Measurements from ENCODE around the gene SYNPR. TPM values are rescaled to one million over a fixed set of nuclear protein-coding genes. Genes with fewer than 3 reads are reported as not detected.

SYNPR gene
- total RNA-seq, 5 donors from 2014 or later (not counting 1 experiment from before 2014, with no cell fraction given): not detected

DNA sequence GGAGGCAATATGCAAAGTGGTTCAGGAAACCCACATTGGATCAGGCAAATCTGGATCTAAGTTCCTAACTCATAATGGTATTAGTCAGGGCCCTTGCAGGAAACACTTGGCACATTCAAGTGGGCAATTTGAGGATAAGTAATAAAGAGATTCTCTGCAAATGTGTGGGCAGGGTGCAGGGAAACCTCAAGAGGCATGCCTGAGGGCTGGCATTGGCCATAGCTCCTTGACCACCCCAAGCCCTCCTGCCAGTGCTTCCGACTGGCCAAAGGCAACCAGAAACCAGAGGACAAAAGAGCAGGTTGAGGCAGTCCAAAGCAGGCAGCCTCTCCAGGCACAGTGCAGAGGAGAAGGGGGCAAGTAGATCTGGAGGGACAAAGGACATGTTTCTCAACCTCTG, 243.5 kb downstream of the SYNPR start:
- CTCF ChIA-PET: no interaction called here
- ATAC-seq (replicated peaks in 1 of 4) (no peak), DNase-seq (no peak)
- no peak overlapping the region for H3K27ac ChIP-seq (ENCODE audit: low read length)
- Mint-ChIP-seq H3K4me3 (no peak overlapping the region), H3K9me3 (peaks cover 0 to 7% (median 0%) of the 10 kb centered on the region in 3 donors), H3K27me3 (peaks cover 0 to 3% of the 10 kb centered on the region in 2 donors), H3K27ac (no peak overlapping the region), H3K36me3 (no peaks in the 10 kb centered on the region), H3K4me1 (no peaks in the 10 kb centered on the region)
- 80% methylated on average over 1 of the region's 1 CpG for WGBS (ENCODE audit: insufficient coverage)
- H3K4me3 ChIP-seq (ENCODE audit: control insufficient read depth in 1 of 2, extremely low read depth in 1 of 2, low read length in 1 of 2): no peak overlapping the region
- POLR2A ChIA-PET: no interaction called here
- H3K36me3 ChIP-seq (ENCODE audit: control insufficient read depth in 2 of 2, extremely low read depth in 1 of 2, insufficient read depth in 1 of 2, low read length in 1 of 2): no peaks in the 10 kb centered on the region
- H3K4me1 ChIP-seq (ENCODE audit: control insufficient read depth in 1 of 2, extremely low read depth in 1 of 2, insufficient read depth in 2 of 2, low read length in 2 of 2): no peaks in the 10 kb centered on the region
- no peaks in the 10 kb centered on the region for H3K9me3 ChIP-seq
- no peaks in the 10 kb centered on the region for H3K27me3 ChIP-seq (replicated peaks in 1 of 2; ENCODE audit: control insufficient read depth in 2 of 2, extremely low read depth in 1 of 2, insufficient read depth in 2 of 2, low read length in 1 of 2)

DNA sequence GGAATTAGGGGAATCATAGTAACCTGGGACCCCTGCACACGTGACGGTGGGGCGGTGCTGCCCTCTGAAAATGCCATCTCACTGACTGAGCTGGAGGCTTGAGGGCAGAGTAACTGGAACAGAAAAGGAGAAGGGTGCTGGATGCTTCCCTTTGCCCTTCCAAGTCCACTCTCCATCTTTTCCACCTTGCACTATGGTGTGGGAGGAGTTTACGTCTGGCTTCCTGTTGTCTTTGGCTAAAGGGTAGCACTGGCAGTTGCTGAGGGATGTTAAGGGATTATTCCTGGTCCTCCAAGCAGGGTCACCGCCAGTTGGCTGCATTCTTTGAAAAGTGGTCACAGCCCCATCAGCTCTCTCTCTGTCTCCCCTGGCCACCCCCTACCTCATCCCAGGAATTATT, 245.0 kb downstream of the SYNPR start:
- no CpG with 5 or more reads among the region's 5 CpGs for WGBS (ENCODE audit: insufficient coverage)

DNA sequence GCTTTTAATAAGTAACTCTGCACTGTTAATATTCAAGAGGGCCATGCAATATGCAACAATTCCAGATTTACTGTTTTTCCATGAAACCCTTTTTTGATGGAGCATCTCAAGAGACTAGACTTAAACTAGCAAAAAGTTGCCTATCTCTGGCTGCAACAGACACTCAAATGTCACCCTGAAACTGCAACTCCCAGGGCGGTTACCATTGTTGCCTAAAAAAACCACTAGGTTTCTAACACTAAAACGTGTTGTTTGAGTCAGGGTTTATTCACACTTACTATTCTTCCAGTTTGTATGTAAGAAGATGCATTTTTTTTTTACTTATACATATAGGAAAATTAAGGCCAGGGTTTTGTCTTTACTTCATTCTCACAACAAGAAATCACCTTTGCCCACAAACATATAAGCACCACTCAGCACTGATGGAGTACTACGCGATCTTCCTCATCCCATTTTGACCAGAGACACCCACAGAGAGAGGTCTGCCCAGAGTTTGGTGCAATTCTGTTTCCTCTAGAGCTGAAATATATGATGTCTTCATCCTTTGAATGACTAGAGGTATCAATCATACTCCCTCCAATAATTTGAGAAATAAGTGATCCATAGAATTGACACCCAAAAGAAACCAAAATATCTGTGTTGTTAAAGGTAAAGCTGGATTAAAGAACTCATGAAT, 250.4 kb downstream of the SYNPR start:
- no CpG with 5 or more reads among the region's 4 CpGs for WGBS (ENCODE audit: insufficient coverage)
- Histone ChIP-seq H3K36me3 (ENCODE audit: control insufficient read depth in 2 of 2, extremely low read depth in 1 of 2, insufficient read depth in 1 of 2, low read length in 1 of 2) (no peaks in the 10 kb centered on the region), H3K4me1 (ENCODE audit: control insufficient read depth in 1 of 2, extremely low read depth in 1 of 2, insufficient read depth in 2 of 2, low read length in 2 of 2) (no peaks in the 10 kb centered on the region), H3K4me3 (ENCODE audit: control insufficient read depth in 1 of 2, extremely low read depth in 1 of 2, low read length in 1 of 2) (no peak overlapping the region), H3K27me3 (replicated peaks in 1 of 2; ENCODE audit: control insufficient read depth in 2 of 2, extremely low read depth in 1 of 2, insufficient read depth in 2 of 2, low read length in 1 of 2) (no peaks in the 10 kb centered on the region), H3K9me3 (no peaks in the 10 kb centered on the region), H3K27ac (ENCODE audit: low read length) (no peak overlapping the region)
- peaks cover 0 to 26% (median 0%) of the 10 kb centered on the region in 3 donors for H3K9me3 Mint-ChIP-seq
- DNase-seq: no peak
- no peaks in the 10 kb centered on the region for H3K27me3 Mint-ChIP-seq
- no peaks in the 10 kb centered on the region for H3K36me3 Mint-ChIP-seq
- no peak for ATAC-seq (replicated peaks in 1 of 4)
- no peak overlapping the region for H3K4me3 Mint-ChIP-seq
- ChIA-PET CTCF (no interaction called here), POLR2A (no interaction called here)
- no peak overlapping the region for H3K27ac Mint-ChIP-seq
- H3K4me1 Mint-ChIP-seq: no peaks in the 10 kb centered on the region

More for the DNA sequence above, 245.0 kb downstream of the SYNPR start:
- ATAC-seq (replicated peaks in 1 of 4) (no peak), DNase-seq (no peak)
- peaks cover 0 to 3% of the 10 kb centered on the region in 2 donors for H3K27me3 Mint-ChIP-seq
- H3K27ac Mint-ChIP-seq: no peak overlapping the region
- H3K4me1 Mint-ChIP-seq: no peaks in the 10 kb centered on the region
- H3K36me3 ChIP-seq (ENCODE audit: control insufficient read depth in 2 of 2, extremely low read depth in 1 of 2, insufficient read depth in 1 of 2, low read length in 1 of 2): no peaks in the 10 kb centered on the region
- ChIA-PET POLR2A (no interaction called here), CTCF (no interaction called here)
- H3K4me3 Mint-ChIP-seq: no peak overlapping the region
- no peaks in the 10 kb centered on the region for H3K9me3 ChIP-seq
- H3K4me1 ChIP-seq (ENCODE audit: control insufficient read depth in 1 of 2, extremely low read depth in 1 of 2, insufficient read depth in 2 of 2, low read length in 2 of 2): no peaks in the 10 kb centered on the region
- no peaks in the 10 kb centered on the region for H3K36me3 Mint-ChIP-seq
- H3K27me3 ChIP-seq (replicated peaks in 1 of 2; ENCODE audit: control insufficient read depth in 2 of 2, extremely low read depth in 1 of 2, insufficient read depth in 2 of 2, low read length in 1 of 2): no peaks in the 10 kb centered on the region
- no peak overlapping the region for H3K4me3 ChIP-seq (ENCODE audit: control insufficient read depth in 1 of 2, extremely low read depth in 1 of 2, low read length in 1 of 2)
- no peak overlapping the region for H3K27ac ChIP-seq (ENCODE audit: low read length)
- H3K9me3 Mint-ChIP-seq: peaks cover 0 to 8% (median 0%) of the 10 kb centered on the region in 3 donors

DNA sequence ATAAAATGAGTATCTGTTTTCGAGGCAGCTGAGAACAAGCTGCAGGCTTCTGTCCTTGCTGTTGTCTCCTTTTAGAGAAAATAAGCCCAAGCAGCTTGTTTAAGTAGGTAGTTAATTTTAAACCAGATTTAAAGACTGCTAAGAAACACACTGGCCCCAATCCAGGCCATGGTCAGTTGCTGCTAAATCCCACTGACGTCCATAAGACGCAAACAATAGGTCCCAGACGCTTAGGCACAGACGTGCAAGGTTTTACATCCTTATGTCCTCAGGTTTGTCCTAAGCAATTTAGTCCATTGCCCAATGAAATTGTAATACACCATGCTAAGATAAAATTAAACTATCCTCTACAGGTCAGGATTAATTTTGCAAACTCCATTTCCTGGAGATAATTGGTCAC, 254.4 kb downstream of the SYNPR start:
- Mint-ChIP-seq H3K4me3 (no peak overlapping the region), H3K27me3 (no peaks in the 10 kb centered on the region), H3K4me1 (no peaks in the 10 kb centered on the region), H3K9me3 (peaks cover 0 to 18% (median 0%) of the 10 kb centered on the region in 3 donors), H3K36me3 (no peaks in the 10 kb centered on the region), H3K27ac (no peak overlapping the region)
- ChIA-PET CTCF (no interaction called here), POLR2A (no interaction called here)
- ATAC-seq (replicated peaks in 1 of 4): no peak
- 91% methylated on average over 4 of the region's 5 CpGs for WGBS (ENCODE audit: insufficient coverage)
- no peak overlapping the region for H3K4me3 ChIP-seq (ENCODE audit: control insufficient read depth in 1 of 2, extremely low read depth in 1 of 2, low read length in 1 of 2)
- H3K9me3 ChIP-seq: no peaks in the 10 kb centered on the region
- no peaks in the 10 kb centered on the region for H3K4me1 ChIP-seq (ENCODE audit: control insufficient read depth in 1 of 2, extremely low read depth in 1 of 2, insufficient read depth in 2 of 2, low read length in 2 of 2)
- H3K36me3 ChIP-seq (ENCODE audit: control insufficient read depth in 2 of 2, extremely low read depth in 1 of 2, insufficient read depth in 1 of 2, low read length in 1 of 2): no peaks in the 10 kb centered on the region
- H3K27me3 ChIP-seq (replicated peaks in 1 of 2; ENCODE audit: control insufficient read depth in 2 of 2, extremely low read depth in 1 of 2, insufficient read depth in 2 of 2, low read length in 1 of 2): no peaks in the 10 kb centered on the region
- DNase-seq: no peak
- H3K27ac ChIP-seq (ENCODE audit: low read length): no peak overlapping the region

DNA sequence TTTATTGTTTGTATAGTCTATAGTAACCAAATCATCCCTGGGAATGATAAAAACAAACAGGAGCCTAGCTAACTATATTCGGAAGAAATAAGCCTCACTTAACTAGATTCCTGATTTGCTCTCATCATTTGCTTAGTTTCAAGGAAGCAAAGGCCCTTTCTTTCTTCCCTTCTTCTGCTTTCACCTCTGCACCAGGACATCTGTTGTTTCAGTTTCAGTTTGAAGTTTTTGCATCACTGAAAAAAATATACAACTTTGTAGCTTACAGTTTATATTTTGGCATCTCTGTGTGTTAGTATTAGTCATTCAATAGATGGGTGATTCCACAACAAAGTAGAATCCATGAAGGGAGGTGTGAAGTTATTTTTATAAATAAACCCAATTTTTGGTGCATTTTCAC, 260.8 kb downstream of the SYNPR start:
- Mint-ChIP-seq H3K27me3 (no peaks in the 10 kb centered on the region), H3K36me3 (no peaks in the 10 kb centered on the region), H3K27ac (no peak overlapping the region), H3K9me3 (no peaks in the 10 kb centered on the region), H3K4me1 (no peaks in the 10 kb centered on the region), H3K4me3 (no peak overlapping the region)
- Histone ChIP-seq H3K27ac (ENCODE audit: low read length) (no peak overlapping the region), H3K27me3 (replicated peaks in 1 of 2; ENCODE audit: control insufficient read depth in 2 of 2, extremely low read depth in 1 of 2, insufficient read depth in 2 of 2, low read length in 1 of 2) (no peaks in the 10 kb centered on the region), H3K4me1 (ENCODE audit: control insufficient read depth in 1 of 2, extremely low read depth in 1 of 2, insufficient read depth in 2 of 2, low read length in 2 of 2) (no peaks in the 10 kb centered on the region), H3K36me3 (ENCODE audit: control insufficient read depth in 2 of 2, extremely low read depth in 1 of 2, insufficient read depth in 1 of 2, low read length in 1 of 2) (no peaks in the 10 kb centered on the region), H3K9me3 (no peaks in the 10 kb centered on the region), H3K4me3 (ENCODE audit: control insufficient read depth in 1 of 2, extremely low read depth in 1 of 2, low read length in 1 of 2) (no peak overlapping the region)
- ChIA-PET CTCF (no interaction called here), POLR2A (no interaction called here)
- ATAC-seq (replicated peaks in 1 of 4) (no peak), DNase-seq (no peak)
- no CpG with 5 or more reads among the region's 1 CpG for WGBS (ENCODE audit: insufficient coverage)

DNA sequence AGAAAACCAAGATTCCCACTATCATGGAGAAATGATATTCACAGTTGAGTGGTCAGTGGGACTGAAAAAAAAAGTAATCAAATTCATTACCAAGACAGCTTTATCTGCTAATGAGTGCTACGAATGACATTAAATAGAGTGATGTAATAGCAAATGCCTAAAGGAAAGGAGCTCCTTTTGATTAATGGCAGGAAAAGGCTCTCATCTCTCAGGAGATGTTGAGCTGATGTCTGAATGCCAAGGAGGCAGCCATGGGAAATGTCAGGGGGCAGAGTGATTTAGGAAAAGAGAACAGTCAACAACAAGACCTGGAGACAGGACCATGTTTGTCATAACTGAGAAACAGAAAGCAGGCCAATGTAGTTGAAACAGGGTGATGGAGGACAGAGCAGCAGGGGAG, 277.7 kb downstream of the SYNPR start:
- Histone ChIP-seq H3K4me3 (ENCODE audit: control insufficient read depth in 1 of 2, extremely low read depth in 1 of 2, low read length in 1 of 2) (no peak overlapping the region), H3K9me3 (no peaks in the 10 kb centered on the region), H3K36me3 (ENCODE audit: control insufficient read depth in 2 of 2, extremely low read depth in 1 of 2, insufficient read depth in 1 of 2, low read length in 1 of 2) (no peaks in the 10 kb centered on the region), H3K4me1 (ENCODE audit: control insufficient read depth in 1 of 2, extremely low read depth in 1 of 2, insufficient read depth in 2 of 2, low read length in 2 of 2) (no peaks in the 10 kb centered on the region), H3K27ac (ENCODE audit: low read length) (no peak overlapping the region), H3K27me3 (replicated peaks in 1 of 2; ENCODE audit: control insufficient read depth in 2 of 2, extremely low read depth in 1 of 2, insufficient read depth in 2 of 2, low read length in 1 of 2) (no peaks in the 10 kb centered on the region)
- Mint-ChIP-seq H3K9me3 (peaks cover 0 to 7% (median 4%) of the 10 kb centered on the region in 3 donors), H3K4me3 (no peak overlapping the region), H3K27ac (no peak overlapping the region), H3K27me3 (peaks cover 0 to 3% of the 10 kb centered on the region in 2 donors), H3K4me1 (no peaks in the 10 kb centered on the region), H3K36me3 (no peaks in the 10 kb centered on the region)
- ChIA-PET POLR2A (no interaction called here), CTCF (interaction anchor here in 1 of 2 donors (0.6 kb wide), 1 partner anchor 306 kb away, joined by 3 read pairs; no protein-coding TSS in a partner anchor)
- DNase-seq (no peak), ATAC-seq (replicated peaks in 1 of 4) (no peak)
- no CpG with 5 or more reads among the region's 1 CpG for WGBS (ENCODE audit: insufficient coverage)

DNA sequence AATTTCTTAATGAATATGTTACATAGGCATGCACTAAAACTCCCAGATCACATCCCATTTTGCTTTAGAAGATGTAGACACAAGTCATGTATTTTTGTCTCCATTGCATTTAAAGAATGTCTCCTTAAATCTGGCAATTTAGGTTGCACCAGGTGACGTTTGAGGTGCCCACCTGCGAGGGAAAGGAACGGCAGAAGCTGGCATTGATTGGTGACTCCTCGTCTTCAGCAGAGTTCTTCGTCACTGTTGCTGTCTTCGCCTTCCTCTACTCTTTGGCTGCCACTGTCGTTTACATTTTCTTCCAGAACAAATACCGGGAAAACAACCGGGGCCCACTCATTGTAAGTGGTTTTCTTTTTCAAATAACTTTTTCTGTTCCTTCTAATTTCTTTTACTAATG, 278.3 kb downstream of the SYNPR start:
- Mint-ChIP-seq H3K4me1 (no peaks in the 10 kb centered on the region), H3K9me3 (peaks cover 0 to 4% (median 4%) of the 10 kb centered on the region in 3 donors), H3K27ac (no peak overlapping the region), H3K36me3 (no peaks in the 10 kb centered on the region), H3K27me3 (peaks cover 0 to 3% of the 10 kb centered on the region in 2 donors), H3K4me3 (no peak overlapping the region)
- Histone ChIP-seq H3K9me3 (no peaks in the 10 kb centered on the region), H3K4me3 (ENCODE audit: control insufficient read depth in 1 of 2, extremely low read depth in 1 of 2, low read length in 1 of 2) (no peak overlapping the region), H3K36me3 (ENCODE audit: control insufficient read depth in 2 of 2, extremely low read depth in 1 of 2, insufficient read depth in 1 of 2, low read length in 1 of 2) (no peaks in the 10 kb centered on the region), H3K4me1 (ENCODE audit: control insufficient read depth in 1 of 2, extremely low read depth in 1 of 2, insufficient read depth in 2 of 2, low read length in 2 of 2) (no peaks in the 10 kb centered on the region), H3K27ac (ENCODE audit: low read length) (no peak overlapping the region), H3K27me3 (replicated peaks in 1 of 2; ENCODE audit: control insufficient read depth in 2 of 2, extremely low read depth in 1 of 2, insufficient read depth in 2 of 2, low read length in 1 of 2) (no peaks in the 10 kb centered on the region)
- ChIA-PET POLR2A (no interaction called here), CTCF (no interaction called here)
- no peak for ATAC-seq (replicated peaks in 1 of 4)
- WGBS (ENCODE audit: insufficient coverage): 74% methylated on average over 5 of the region's 9 CpGs
- no peak for DNase-seq
